Liver (tissue), 3 donors: ENCODE results near the gene HNRNPL.

Source experiments
- CTCF ChIP-seq: fragments of 150-350 bp; IDR thresholded peaks from 2 replicates; pipeline ENCODE4 v1.5.1; 2017; ENCODE audit warnings: improper control_type of control experiment, low read depth, low read length; ENCODE audit not compliant: missing input control
- EGR1 ChIP-seq, 2 donors: IDR thresholded peaks; 2 replicates each; pipeline ENCODE4 v1.6.1; 2016 to 2018; ENCODE audit warnings: antibody characterized with exemption in 2 of 2, low read depth in 2 of 2
- FOXA2 ChIP-seq: IDR thresholded peaks from 2 replicates; pipeline ENCODE4 v1.6.1; 2016; ENCODE audit warnings: antibody characterized with exemption
- GABPA ChIP-seq, 2 donors: IDR thresholded peaks in 1 of 2; conservative IDR thresholded peaks in 1 of 2; 2 replicates each; pipeline ENCODE4 v1.6.1; 2016; ENCODE audit warnings: antibody characterized with exemption in 2 of 2, mild to moderate bottlenecking in 1 of 2, moderate library complexity in 1 of 2
- HNF4A ChIP-seq, 2 donors: conservative IDR thresholded peaks; 2 replicates each; pipeline ENCODE4 v1.6.1; 2016; ENCODE audit warnings: antibody characterized with exemption in 2 of 2, mild to moderate bottlenecking in 2 of 2
- MAX ChIP-seq: IDR thresholded peaks from 2 replicates; pipeline ENCODE4 v1.6.1; 2016; ENCODE audit warnings: antibody characterized with exemption
- RAD21 ChIP-seq, 2 donors: IDR thresholded peaks; 2 replicates each; pipeline ENCODE4 v1.6.1; 2016; ENCODE audit warnings: antibody characterized with exemption in 2 of 2, mild to moderate bottlenecking in 2 of 2
- SP1 ChIP-seq: IDR thresholded peaks from 2 replicates; pipeline ENCODE4 v1.6.1; 2018; ENCODE audit warnings: antibody characterized with exemption, mild to moderate bottlenecking
- TAF1 ChIP-seq: conservative IDR thresholded peaks from 2 replicates; pipeline ENCODE4 v1.6.1; 2016; ENCODE audit warnings: antibody characterized with exemption, mild to moderate bottlenecking
- YY1 ChIP-seq: IDR thresholded peaks from 2 replicates; pipeline ENCODE4 v1.6.1; 2016; ENCODE audit warnings: antibody characterized with exemption, mild to moderate bottlenecking
- ZBTB33 ChIP-seq: IDR thresholded peaks from 2 replicates; pipeline ENCODE4 v1.6.1; 2016; ENCODE audit warnings: antibody characterized with exemption
- donor health status: healthy.
- donor health status: healthy.

GRCh38 chr19:38852231-38853044 is 2.7 kb upstream of the HNRNPL start:
- TF ChIP-seq ZBTB33 (no peak), CTCF (no peak), YY1 (peak; percentile 65), EGR1 (IDR thresholded peaks at IDR 0.05; ENCODE audit: low read depth in 2 of 2) (no peak), MAX (peak; percentile 23), HNF4A (conservative IDR thresholded peaks at IDR 0.05) (no peak), TAF1 (no peak), FOXA2 (no peak), GABPA (IDR thresholded peaks at IDR 0.05 in 1 of 2, conservative IDR thresholded peaks at IDR 0.05 in 1 of 2) (no peak), SP1 (no peak), RAD21 (IDR thresholded peaks at IDR 0.05) (no peak)
